A549 (cell line): Measurements from ENCODE around the gene PBX4.

Source experiments
- BHLHE40 ChIP-seq: IDR thresholded peaks from 2 replicates; pipeline ENCODE4 v1.6.1; 2012; ENCODE audit warnings: low read depth, low read length, inconsistent platforms
- CTCF ChIP-seq: fragments of >200 bp; sonication (Bioruptor Twin); formaldehyde crosslinking; IDR thresholded peaks from 3 replicates; pipeline ENCODE4 v1.5.1; 2016
- EHMT2 ChIP-seq: fragments of 200-600 bp; sonication (generic); IDR thresholded peaks from 2 replicates; pipeline ENCODE4 v1.6.1; 2016; ENCODE audit warnings: antibody characterized with exemption, low read depth, mild to moderate bottlenecking, moderate library complexity
- NPAS2 ChIP-seq: fragments of 250-450 bp; sonication (Bioruptor Pico); IDR thresholded peaks from 2 replicates; pipeline ENCODE4 v1.8.0; 2022; ENCODE audit warnings: mild to moderate bottlenecking, moderate library complexity, borderline replicate concordance
- PHF8 ChIP-seq: fragments of 200-600 bp; sonication (generic); IDR thresholded peaks from 2 replicates; pipeline ENCODE4 v1.6.1; 2016; ENCODE audit warnings: low read depth, mild to moderate bottlenecking, antibody characterized with exemption, moderate library complexity, borderline replicate concordance
- POLR2A ChIP-seq: IDR thresholded peaks from 2 replicates; pipeline ENCODE4 v1.6.1; 2012; ENCODE audit warnings: mild to moderate bottlenecking, low read length
- SMC3 ChIP-seq: fragments of >200 bp; sonication (Bioruptor Twin); formaldehyde crosslinking; IDR thresholded peaks from 3 replicates; pipeline ENCODE4 v1.6.1; 2018; ENCODE audit warnings: inconsistent platforms
- USF2 ChIP-seq: fragments of 450-650 bp; IDR thresholded peaks from 2 replicates; pipeline ENCODE4 v1.6.1; 2014; ENCODE audit warnings: antibody characterized with exemption
- ZC3H11A ChIP-seq: fragments of 450-650 bp; IDR thresholded peaks from 2 replicates; pipeline ENCODE4 v1.6.1; 2014; ENCODE audit warnings: antibody characterized with exemption, mild to moderate bottlenecking

GRCh38 chr19:19661141-19661674 is 42.7 kb upstream of the PBX4 start:
- no peak for TF ChIP-seq POLR2A
- TF ChIP-seq CTCF = no peak
- no peak for TF ChIP-seq BHLHE40
- no peak for TF ChIP-seq ZC3H11A
- no peak for TF ChIP-seq SMC3
- no peak for TF ChIP-seq NPAS2
- no peak for TF ChIP-seq PHF8
- no peak for TF ChIP-seq USF2
- no peak for TF ChIP-seq EHMT2
